ENCODE results near the gene BNC2.

The BNC2 gene

DNA sequence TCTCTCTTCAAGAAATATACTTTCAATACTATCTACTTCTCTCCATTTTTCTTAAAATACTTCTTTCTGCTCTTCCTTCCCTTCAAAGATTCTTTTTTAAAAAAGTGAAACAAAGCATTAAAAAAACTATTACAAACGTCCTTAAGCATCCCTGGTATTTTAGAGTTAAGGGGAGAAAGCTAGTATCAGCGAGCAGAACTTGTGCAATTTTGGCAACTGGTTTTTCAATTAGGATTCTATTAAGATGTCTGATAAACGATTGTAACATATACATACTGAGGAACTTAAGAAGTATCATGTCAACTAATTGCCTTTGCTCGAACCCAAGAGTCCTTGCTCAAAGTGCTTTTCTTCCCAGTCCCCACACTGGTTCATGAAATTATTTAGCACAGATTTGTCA is 459.2 kb downstream of the BNC2 start:
- no peak overlapping the region for H3K9ac ChIP-seq (ENCODE audit: low read depth in 1 of 2, low read length in 2 of 2)
- H3K27ac ChIP-seq (ENCODE audit: low read depth in 2 of 2, low read length in 2 of 2), result no peak overlapping the region
- no peaks in the 10 kb centered on the region for H3K9me3 ChIP-seq (ENCODE audit: control insufficient read depth in 2 of 2, low read length in 2 of 2)

DNA sequence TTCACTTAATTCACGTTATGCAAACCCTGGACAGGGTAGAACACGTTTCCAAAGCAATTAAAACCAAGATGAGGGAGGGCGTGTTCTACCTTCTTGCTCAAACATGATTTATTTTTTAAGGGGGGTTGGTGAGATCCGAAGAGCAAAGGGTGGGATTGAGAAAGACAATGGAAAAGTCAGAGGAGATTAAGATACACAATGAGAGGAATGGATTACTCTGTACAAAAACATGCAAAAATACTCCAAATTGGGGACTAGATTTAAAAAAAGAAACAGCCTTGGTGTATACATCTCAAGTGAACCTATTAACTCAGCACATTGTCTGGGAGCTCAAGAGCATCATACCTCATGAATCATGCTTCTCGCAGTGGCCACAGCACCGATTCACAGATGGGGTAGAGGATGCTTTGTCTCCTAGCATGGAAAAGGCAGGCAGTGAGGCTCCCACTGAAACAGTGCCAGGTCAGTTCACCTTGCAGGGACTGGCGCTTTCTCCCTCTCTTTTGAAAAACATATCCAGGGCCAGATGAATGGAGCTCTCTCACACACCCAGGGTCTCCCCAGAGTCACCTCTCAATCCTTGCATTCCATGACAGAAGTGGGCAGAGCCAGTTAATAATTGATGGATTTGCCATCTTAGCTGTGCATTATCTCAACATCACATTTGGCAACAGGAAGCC is 459.7 kb downstream of the BNC2 start:
- H3K27me3 ChIP-seq (ENCODE audit: control insufficient read depth in 2 of 2, insufficient read depth in 2 of 2, low read length in 2 of 2), result no peaks in the 10 kb centered on the region
- H3K36me3 ChIP-seq (ENCODE audit: control insufficient read depth in 2 of 2, insufficient read depth in 2 of 2, low read length in 2 of 2), result no peaks in the 10 kb centered on the region
- no peak overlapping the region for H3K27ac ChIP-seq (ENCODE audit: low read depth in 2 of 2, low read length in 2 of 2)
- no peak overlapping the region for H3K9ac ChIP-seq (ENCODE audit: low read depth in 1 of 2, low read length in 2 of 2)
- H3K9me3 ChIP-seq (ENCODE audit: control insufficient read depth in 2 of 2, low read length in 2 of 2), result no peaks in the 10 kb centered on the region
- no peak overlapping the region for H3K4me3 ChIP-seq (ENCODE audit: low read length in 2 of 2)
- H3K4me1 ChIP-seq (ENCODE audit: control insufficient read depth in 2 of 2, insufficient read depth in 2 of 2, low read length in 2 of 2), result peaks cover 0 to 2% of the 10 kb centered on the region in 2 donors

More for the DNA sequence above, 459.2 kb downstream of the BNC2 start:
- no peaks in the 10 kb centered on the region for H3K27me3 ChIP-seq (ENCODE audit: control insufficient read depth in 2 of 2, insufficient read depth in 2 of 2, low read length in 2 of 2)
- H3K4me3 ChIP-seq (ENCODE audit: low read length in 2 of 2), result no peak overlapping the region
- peaks cover 0 to 2% of the 10 kb centered on the region in 2 donors for H3K4me1 ChIP-seq (ENCODE audit: control insufficient read depth in 2 of 2, insufficient read depth in 2 of 2, low read length in 2 of 2)
- no peaks in the 10 kb centered on the region for H3K36me3 ChIP-seq (ENCODE audit: control insufficient read depth in 2 of 2, insufficient read depth in 2 of 2, low read length in 2 of 2)

DNA sequence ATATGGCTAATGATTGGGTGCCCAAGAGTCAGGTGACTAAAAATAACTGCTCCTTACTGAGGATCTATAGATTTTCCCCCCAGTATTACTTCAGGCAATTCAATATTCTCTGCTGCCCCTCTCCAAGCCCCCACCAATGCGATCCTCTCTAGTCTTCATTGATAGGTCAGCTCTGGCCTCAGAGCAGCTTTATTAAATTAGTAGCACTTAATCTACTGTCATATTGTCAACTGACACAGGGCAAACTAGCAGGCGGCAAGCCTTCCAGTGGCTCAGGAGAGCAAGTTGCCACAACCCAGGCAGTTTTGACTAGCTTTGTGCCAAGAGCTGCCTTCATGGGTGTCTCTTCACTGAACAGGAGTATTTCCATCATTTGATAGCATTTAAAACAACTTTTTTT is 462.9 kb downstream of the BNC2 start:
- Histone ChIP-seq H3K4me3 (ENCODE audit: low read length in 2 of 2) (no peak overlapping the region), H3K27me3 (ENCODE audit: control insufficient read depth in 2 of 2, insufficient read depth in 2 of 2, low read length in 2 of 2) (no peaks in the 10 kb centered on the region), H3K27ac (ENCODE audit: low read depth in 2 of 2, low read length in 2 of 2) (no peak overlapping the region), H3K36me3 (ENCODE audit: control insufficient read depth in 2 of 2, insufficient read depth in 2 of 2, low read length in 2 of 2) (no peaks in the 10 kb centered on the region), H3K9ac (ENCODE audit: low read depth in 1 of 2, low read length in 2 of 2) (no peak overlapping the region), H3K4me1 (ENCODE audit: control insufficient read depth in 2 of 2, insufficient read depth in 2 of 2, low read length in 2 of 2) (no peaks in the 10 kb centered on the region), H3K9me3 (ENCODE audit: control insufficient read depth in 2 of 2, low read length in 2 of 2) (no peaks in the 10 kb centered on the region)

DNA sequence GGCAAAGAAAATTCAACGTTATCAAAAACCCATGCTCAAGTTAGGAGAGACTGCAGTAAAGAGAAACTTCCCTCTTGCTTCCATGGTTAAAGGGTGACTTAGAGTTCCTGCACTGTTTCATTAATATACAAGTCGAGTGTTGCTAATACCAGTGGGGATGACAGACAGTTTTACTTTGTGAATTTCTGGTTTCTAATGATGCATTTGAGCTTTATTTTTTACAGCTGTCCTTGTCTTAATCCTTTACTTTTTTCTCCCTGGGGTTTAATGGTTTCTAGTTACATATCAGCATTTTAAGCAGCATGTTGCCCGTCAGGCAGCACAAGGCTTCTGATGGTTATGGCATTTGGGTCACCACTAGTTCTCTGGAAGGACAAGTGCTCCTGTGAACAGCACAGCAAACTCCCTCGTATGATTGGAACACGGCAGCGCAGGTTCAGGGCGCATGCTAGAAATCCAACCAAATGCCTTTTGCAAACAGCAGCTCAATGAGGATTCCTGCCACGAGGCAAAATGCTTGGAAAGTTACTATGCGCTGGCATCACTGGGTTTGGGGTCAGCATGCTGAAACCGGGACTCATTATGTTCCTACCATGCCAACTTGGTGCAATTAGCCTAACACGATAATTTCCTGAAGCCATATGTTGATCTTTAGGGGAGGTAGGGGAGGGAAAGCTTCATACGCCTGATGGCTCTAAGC is 463.8 kb downstream of the BNC2 start:
- Histone ChIP-seq H3K9me3 (ENCODE audit: control insufficient read depth in 2 of 2, low read length in 2 of 2) (no peaks in the 10 kb centered on the region), H3K9ac (ENCODE audit: low read depth in 1 of 2, low read length in 2 of 2) (no peak overlapping the region), H3K36me3 (ENCODE audit: control insufficient read depth in 2 of 2, insufficient read depth in 2 of 2, low read length in 2 of 2) (no peaks in the 10 kb centered on the region), H3K27ac (ENCODE audit: low read depth in 2 of 2, low read length in 2 of 2) (no peak overlapping the region), H3K27me3 (ENCODE audit: control insufficient read depth in 2 of 2, insufficient read depth in 2 of 2, low read length in 2 of 2) (no peaks in the 10 kb centered on the region), H3K4me3 (ENCODE audit: low read length in 2 of 2) (no peak overlapping the region), H3K4me1 (ENCODE audit: control insufficient read depth in 2 of 2, insufficient read depth in 2 of 2, low read length in 2 of 2) (no peaks in the 10 kb centered on the region)

DNA sequence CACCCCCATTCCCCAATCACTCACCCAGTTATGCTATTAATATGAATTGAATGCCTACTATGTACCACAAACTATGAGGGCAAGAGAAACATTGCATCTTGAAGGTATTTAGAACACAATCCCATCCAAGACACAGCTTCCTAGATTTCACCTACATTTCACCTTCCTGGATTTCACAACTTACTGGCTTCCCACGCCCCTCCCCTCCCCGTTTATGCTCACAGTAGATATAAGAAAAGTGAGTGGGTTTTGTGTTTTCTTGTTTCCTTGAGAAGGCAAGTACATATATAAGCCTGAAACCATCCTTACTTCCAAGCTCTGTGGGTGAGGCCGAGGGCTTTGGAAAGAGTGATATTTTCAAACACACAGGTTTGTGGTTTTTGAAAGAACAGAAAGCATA is 465.0 kb downstream of the BNC2 start:
- no peak overlapping the region for H3K27ac ChIP-seq (ENCODE audit: low read depth in 2 of 2, low read length in 2 of 2)
- no peaks in the 10 kb centered on the region for H3K36me3 ChIP-seq (ENCODE audit: control insufficient read depth in 2 of 2, insufficient read depth in 2 of 2, low read length in 2 of 2)
- H3K27me3 ChIP-seq (ENCODE audit: control insufficient read depth in 2 of 2, insufficient read depth in 2 of 2, low read length in 2 of 2), result no peaks in the 10 kb centered on the region
- no peaks in the 10 kb centered on the region for H3K9me3 ChIP-seq (ENCODE audit: control insufficient read depth in 2 of 2, low read length in 2 of 2)
- H3K9ac ChIP-seq (ENCODE audit: low read depth in 1 of 2, low read length in 2 of 2), result no peak overlapping the region
- H3K4me3 ChIP-seq (ENCODE audit: low read length in 2 of 2), result no peak overlapping the region
- no peaks in the 10 kb centered on the region for H3K4me1 ChIP-seq (ENCODE audit: control insufficient read depth in 2 of 2, insufficient read depth in 2 of 2, low read length in 2 of 2)

DNA sequence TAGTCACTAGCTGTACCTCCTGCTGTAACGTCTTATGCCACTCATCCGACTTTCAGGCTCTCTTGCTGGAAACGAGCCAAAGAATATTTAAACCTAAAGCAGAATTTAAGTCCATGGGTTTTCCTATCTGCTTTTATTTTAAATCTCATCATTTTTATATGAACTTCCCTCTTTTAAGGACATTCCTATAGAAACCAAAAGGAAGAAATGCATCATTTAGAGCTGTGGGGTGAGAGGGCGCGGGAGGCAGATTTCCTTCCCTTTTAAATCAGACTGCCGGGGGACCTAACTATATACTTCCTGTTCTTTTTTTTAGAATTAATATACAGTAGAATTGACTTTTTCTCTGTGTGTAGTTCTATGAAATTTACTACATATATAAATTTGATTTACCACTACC is 468.8 kb downstream of the BNC2 start:
- Histone ChIP-seq H3K36me3 (ENCODE audit: control insufficient read depth in 2 of 2, insufficient read depth in 2 of 2, low read length in 2 of 2) (no peaks in the 10 kb centered on the region), H3K4me3 (ENCODE audit: low read length in 2 of 2) (no peak overlapping the region), H3K27ac (ENCODE audit: low read depth in 2 of 2, low read length in 2 of 2) (no peak overlapping the region), H3K4me1 (ENCODE audit: control insufficient read depth in 2 of 2, insufficient read depth in 2 of 2, low read length in 2 of 2) (no peaks in the 10 kb centered on the region), H3K9me3 (ENCODE audit: control insufficient read depth in 2 of 2, low read length in 2 of 2) (no peaks in the 10 kb centered on the region), H3K27me3 (ENCODE audit: control insufficient read depth in 2 of 2, insufficient read depth in 2 of 2, low read length in 2 of 2) (no peaks in the 10 kb centered on the region), H3K9ac (ENCODE audit: low read depth in 1 of 2, low read length in 2 of 2) (no peak overlapping the region)

DNA sequence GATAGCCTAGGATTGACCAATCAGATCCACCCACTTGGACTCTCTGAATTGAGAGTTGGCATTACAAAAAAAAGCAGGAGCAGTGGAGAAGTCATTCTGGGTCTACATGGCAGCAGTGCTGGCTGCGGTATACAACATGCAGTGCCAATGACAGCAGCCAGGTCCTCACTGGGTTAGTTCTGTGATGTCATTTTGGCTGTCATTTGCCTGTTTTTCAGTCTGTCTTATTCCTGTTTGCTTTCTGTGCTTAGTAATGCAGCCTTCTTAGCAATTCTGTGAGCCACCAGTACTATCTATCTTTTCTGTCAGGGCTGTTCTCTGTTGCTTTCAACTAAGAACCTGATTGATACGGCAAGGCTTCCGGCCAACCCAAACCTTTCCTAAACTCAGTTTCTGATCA is 471.8 kb downstream of the BNC2 start:
- H3K4me3 ChIP-seq (ENCODE audit: low read length in 2 of 2), result no peak overlapping the region
- H3K4me1 ChIP-seq (ENCODE audit: control insufficient read depth in 2 of 2, insufficient read depth in 2 of 2, low read length in 2 of 2), result no peaks in the 10 kb centered on the region
- H3K9ac ChIP-seq (ENCODE audit: low read depth in 1 of 2, low read length in 2 of 2), result no peak overlapping the region
- no peaks in the 10 kb centered on the region for H3K36me3 ChIP-seq (ENCODE audit: control insufficient read depth in 2 of 2, insufficient read depth in 2 of 2, low read length in 2 of 2)
- H3K27ac ChIP-seq (ENCODE audit: low read depth in 2 of 2, low read length in 2 of 2), result no peak overlapping the region
- no peaks in the 10 kb centered on the region for H3K9me3 ChIP-seq (ENCODE audit: control insufficient read depth in 2 of 2, low read length in 2 of 2)
- no peaks in the 10 kb centered on the region for H3K27me3 ChIP-seq (ENCODE audit: control insufficient read depth in 2 of 2, insufficient read depth in 2 of 2, low read length in 2 of 2)

DNA sequence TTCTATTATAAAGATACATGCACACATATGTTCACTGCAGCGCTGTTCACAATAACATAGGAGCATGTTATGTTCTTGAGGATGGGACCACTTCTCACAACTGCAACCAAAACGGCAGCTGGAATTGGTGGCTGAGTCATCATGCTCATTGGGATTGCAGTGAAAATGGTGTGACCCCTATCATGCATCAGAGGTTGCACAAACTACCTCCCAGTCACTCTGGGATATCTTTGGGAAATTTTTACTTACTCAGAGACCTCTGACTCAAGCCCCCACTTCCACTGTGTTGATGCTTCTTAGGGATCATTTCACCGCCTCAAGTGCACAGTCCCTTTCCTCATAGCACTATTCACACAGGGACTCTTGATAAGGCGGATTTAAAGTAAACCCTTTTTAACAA is 474.1 kb downstream of the BNC2 start:
- Histone ChIP-seq H3K36me3 (ENCODE audit: control insufficient read depth in 2 of 2, insufficient read depth in 2 of 2, low read length in 2 of 2) (no peaks in the 10 kb centered on the region), H3K4me3 (ENCODE audit: low read length in 2 of 2) (no peak overlapping the region), H3K9ac (ENCODE audit: low read depth in 1 of 2, low read length in 2 of 2) (no peak overlapping the region), H3K4me1 (ENCODE audit: control insufficient read depth in 2 of 2, insufficient read depth in 2 of 2, low read length in 2 of 2) (no peaks in the 10 kb centered on the region), H3K9me3 (ENCODE audit: control insufficient read depth in 2 of 2, low read length in 2 of 2) (no peaks in the 10 kb centered on the region), H3K27me3 (ENCODE audit: control insufficient read depth in 2 of 2, insufficient read depth in 2 of 2, low read length in 2 of 2) (no peaks in the 10 kb centered on the region), H3K27ac (ENCODE audit: low read depth in 2 of 2, low read length in 2 of 2) (no peak overlapping the region)

DNA sequence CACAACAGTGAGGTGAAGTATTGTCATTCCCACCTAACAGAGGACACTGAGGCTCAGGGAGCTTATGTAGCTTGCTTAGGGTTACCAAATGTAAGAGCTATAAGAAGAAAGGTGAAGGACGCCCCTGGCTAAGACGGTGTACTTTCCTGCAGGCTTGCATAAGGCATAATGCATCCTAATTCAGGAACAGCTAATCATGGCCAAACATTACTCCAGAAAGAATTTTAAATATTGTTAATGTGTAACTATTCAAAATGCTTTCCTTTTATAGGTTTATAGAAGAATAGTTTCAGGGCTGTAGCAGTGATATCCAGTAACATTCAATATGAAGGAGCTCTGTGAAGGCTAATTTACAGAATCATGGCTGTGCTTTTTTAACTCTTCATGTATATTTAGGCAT is 479.1 kb downstream of the BNC2 start:
- Histone ChIP-seq H3K4me3 (ENCODE audit: low read length in 2 of 2) (no peak overlapping the region), H3K36me3 (ENCODE audit: control insufficient read depth in 2 of 2, insufficient read depth in 2 of 2, low read length in 2 of 2) (no peaks in the 10 kb centered on the region), H3K4me1 (ENCODE audit: control insufficient read depth in 2 of 2, insufficient read depth in 2 of 2, low read length in 2 of 2) (no peaks in the 10 kb centered on the region), H3K27me3 (ENCODE audit: control insufficient read depth in 2 of 2, insufficient read depth in 2 of 2, low read length in 2 of 2) (no peaks in the 10 kb centered on the region), H3K9ac (ENCODE audit: low read depth in 1 of 2, low read length in 2 of 2) (no peak overlapping the region), H3K9me3 (ENCODE audit: control insufficient read depth in 2 of 2, low read length in 2 of 2) (no peaks in the 10 kb centered on the region), H3K27ac (ENCODE audit: low read depth in 2 of 2, low read length in 2 of 2) (no peak overlapping the region)

DNA sequence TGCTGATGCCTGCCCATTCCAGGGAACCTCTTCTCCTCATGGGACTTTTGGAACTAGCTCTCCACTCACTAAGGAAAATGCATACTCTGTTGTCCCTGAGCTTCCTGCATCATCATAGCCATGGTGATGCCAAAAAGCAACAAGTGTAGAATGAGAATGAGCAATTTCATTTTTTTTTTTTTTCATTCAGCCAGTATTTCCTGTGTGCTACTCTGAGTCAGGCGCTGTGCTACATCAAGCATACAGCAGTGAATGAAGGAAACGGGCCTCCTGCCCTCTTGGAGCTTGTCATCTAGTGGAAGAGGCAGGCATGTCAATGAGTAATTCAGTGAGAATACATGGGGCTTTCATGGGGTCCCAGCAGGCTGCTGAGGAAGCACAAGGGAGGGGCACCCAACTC is 483.1 kb downstream of the BNC2 start:
- Histone ChIP-seq H3K9ac (ENCODE audit: low read depth in 1 of 2, low read length in 2 of 2) (no peak overlapping the region), H3K4me3 (ENCODE audit: low read length in 2 of 2) (no peak overlapping the region), H3K27ac (ENCODE audit: low read depth in 2 of 2, low read length in 2 of 2) (no peak overlapping the region), H3K36me3 (ENCODE audit: control insufficient read depth in 2 of 2, insufficient read depth in 2 of 2, low read length in 2 of 2) (no peaks in the 10 kb centered on the region), H3K9me3 (ENCODE audit: control insufficient read depth in 2 of 2, low read length in 2 of 2) (peaks cover 0 to 2% of the 10 kb centered on the region in 2 donors), H3K27me3 (ENCODE audit: control insufficient read depth in 2 of 2, insufficient read depth in 2 of 2, low read length in 2 of 2) (no peaks in the 10 kb centered on the region), H3K4me1 (ENCODE audit: control insufficient read depth in 2 of 2, insufficient read depth in 2 of 2, low read length in 2 of 2) (no peaks in the 10 kb centered on the region)

Measured in mucosa of rectum (tissue), 2 donors.